Psoas muscle (tissue), 8 donors: Measurements from ENCODE around the gene UBL7. TPM values are rescaled to one million over a fixed set of nuclear protein-coding genes. Genes with fewer than 3 reads are reported as not detected.
A peak's percentile ranks its signal among the peaks of the same experiment; 100 is the strongest.

Experiments used
- ATAC-seq, 4 donors: fragments of 200-7000 bp; cut with Tn5 transposase; one replicate each; pipeline ENCODE4 v1.9.1; 2020; ENCODE audit warnings: moderate library complexity in 3 of 4, mild to moderate bottlenecking in 2 of 4
- DNase-seq, 2 donors: peaks; one replicate each; pipeline ENCODE4 v3.0.0-alpha.2; 2020
- H3K27ac ChIP-seq: fragments of 200-600 bp; one replicate; pipeline ENCODE4 v1.8.0; 2022
- H3K27me3 ChIP-seq, 3 donors: fragments of 200-600 bp in 1 of 3; one replicate each; pipeline versions ENCODE4 v1.6.1 to v1.8.0; 2013 to 2022; ENCODE audit warnings: low read length in 2 of 3, mild to moderate bottlenecking in 2 of 3, moderate library complexity in 1 of 3; ENCODE audit not compliant: insufficient read depth in 3 of 3
- H3K36me3 ChIP-seq, 2 donors: fragments of 200-600 bp in 1 of 2; one replicate each; pipeline versions ENCODE4 v1.6.1 to v1.8.0; 2013 to 2022; ENCODE audit warnings: low read depth in 1 of 2, mild to moderate bottlenecking in 1 of 2, moderate library complexity in 1 of 2; ENCODE audit not compliant: insufficient read depth in 1 of 2
- H3K4me1 ChIP-seq: fragments of 200-600 bp; one replicate; pipeline ENCODE4 v1.8.0; 2022
- H3K4me3 ChIP-seq: fragments of 200-600 bp; one replicate; pipeline ENCODE4 v1.8.0; 2022; ENCODE audit warnings: mild to moderate bottlenecking
- H3K9me3 ChIP-seq: fragments of 200-600 bp; one replicate; pipeline ENCODE4 v1.8.0; 2022
- CTCF ChIP-seq: fragments of 200-600 bp; IDR thresholded peaks from one replicate; pipeline ENCODE4 v1.8.0; 2022; ENCODE audit warnings: antibody characterized with exemption
- WGBS, 3 donors: extraction: QIAGEN DNeasy Blood & Tissue Kit; methylation state at CpG; one replicate each; pipeline versions ENCODE4 v1.1.6 to v1.1.7; 2013; 5-methylcytosine and 5-hydroxymethylcytosine counted together
- intact Hi-C, 2 donors: fragments of 100-400 bp; cut with DNase I; formaldehyde crosslinking; loops; one replicate each; pipeline versions ENCODE4 v1.11.0 to v1.14.2; 2022
- long read RNA-seq, 2 donors: library from polyadenylated mRNA; unstranded; transcript quantifications; one replicate each; pipeline ENCODE4 v2.0.0, GENCODE V29; 2021
- polyA plus RNA-seq, 3 donors: library from polyadenylated mRNA; stranded (reverse); fragments of 200-250 nt; gene quantifications; one replicate each; pipeline ENCODE4 v1.2.3, GENCODE V29; 2013
- total RNA-seq, 4 donors: library from RNA; stranded (reverse); fragmentation: NEBNext Ultra II Directional in 2 of 4; extraction: Animal tissue kit (Norgen Biotek cat#: 25700) in 2 of 4; gene quantifications; one replicate each; pipeline versions ENCODE4 v1.2.1 to v1.2.4, GENCODE V29; 2021 to 2023
- donor health status: healthy with polysubstance abuse.
- donor health status: DM: no; HTN: no; CAD: no; lungs with moderate emphysema.
- donor health status: Bipolar disorder and iron deficiency.
- donor health status: healthy.
- donor health status: DM: yes; HTN: yes; CAD: no.
- donor health status: DM: no; HTN: no; CAD: no.
- donor health status: DM: no; HTN: no; CAD: no.
- donor health status: DM: yes; HTN: yes; CAD: no.

UBL7 gene
- total RNA-seq: 10 to 100 TPM; 52.3 to 72.7 (median 59.7) TPM
- 10 to 100 TPM; 45.5 to 91.7 (median 62.8) TPM for polyA plus RNA-seq
- long read RNA-seq, donor 1, transcript UBL7-202 (11 exons, 1,427 nt): minor isoform, 11 of 56 reads
- long read RNA-seq, donor 1, transcript UBL7-201 (11 exons, 1,360 nt): major isoform, 27 of 56 reads
- long read RNA-seq, donor 1, partial matches to known transcripts: 9 of 56 reads
- long read RNA-seq, donor 1, other reads (novel, unspliced or antisense): 6 of 56 reads
- long read RNA-seq, donor 2, transcript UBL7-202 (11 exons, 1,427 nt): minor isoform, 27 of 116 reads
- long read RNA-seq, donor 2, transcript UBL7-209 (11 exons, 1,720 nt): minor isoform, 6 of 116 reads
- long read RNA-seq, donor 2, transcript UBL7-201 (11 exons, 1,360 nt): major isoform, 46 of 116 reads
- long read RNA-seq, donor 2, partial matches to known transcripts: 7 of 116 reads
- long read RNA-seq, donor 2, other reads (novel, unspliced or antisense): 26 of 116 reads

- Histone ChIP-seq H3K4me3 (peak within 1 kb of the TSS; percentile 96), H3K27me3 (no peaks in the 10 kb centered on the region), H3K27ac (peak within 1 kb of the TSS; percentile 92), H3K36me3 (peaks cover 0 to 31% of the 10 kb centered on the region in 2 donors), H3K4me1 (peaks cover 12% of the 10 kb centered on the region), H3K9me3 (no peaks in the 10 kb centered on the region)
- peak; percentile 98 to 99 (median 98) for ATAC-seq
- TF ChIP-seq CTCF: no peak
- DNase-seq: peak; percentile 98
- 0% methylated on average over 53 to 54 of the region's 54 CpGs for WGBS, 3 donors
- intact Hi-C loops: loop anchor here (2.0 to 10.0 kb wide), 2 partner anchors 80 to 84 kb away; partner anchors contain the start of gene ARID3B (in 2 of the 2)
Observed at GRCh38 chr15:74460871-74461846, at the start of gene UBL7. UBL7 (minus strand) TSS chr15:74461160; CDS start chr15:74458867, 2,293 bp downstream.

- no peak for TF ChIP-seq CTCF
- intact Hi-C loops: no loop called here
- ATAC-seq: no peak
- 96 to 99% (median 97%) methylated on average over 4 of the region's 4 CpGs for WGBS, 3 donors
- no peaks in the 10 kb centered on the region for H3K4me1 ChIP-seq
- no peak for DNase-seq
- no peak overlapping the region for H3K4me3 ChIP-seq
- H3K27me3 ChIP-seq: no peaks in the 10 kb centered on the region
- no peaks in the 10 kb centered on the region for H3K9me3 ChIP-seq
- no peak overlapping the region for H3K27ac ChIP-seq
- no peaks in the 10 kb centered on the region for H3K36me3 ChIP-seq
Observed at GRCh38 chr15:74506515-74506840, 45.5 kb upstream of the UBL7 start.

- ATAC-seq: peak in 2 of 4 donors; percentile 37 to 55
- 61 to 70% (median 67%) methylated on average over 6 of the region's 6 CpGs for WGBS, 3 donors
Observed at GRCh38 chr15:74505837-74506514, 45.0 kb upstream of the UBL7 start.

More at GRCh38 chr15:74505837-74506514, 45.0 kb upstream of the UBL7 start:
- no peak for DNase-seq
- Histone ChIP-seq H3K4me3 (no peak overlapping the region), H3K27me3 (no peaks in the 10 kb centered on the region), H3K27ac (no peak overlapping the region), H3K9me3 (no peaks in the 10 kb centered on the region), H3K36me3 (no peaks in the 10 kb centered on the region), H3K4me1 (no peaks in the 10 kb centered on the region)
- intact Hi-C loops: no loop called here
- TF ChIP-seq CTCF: no peak
